OCI-LY3 (cell line): ENCODE data around the gene MBP.
A peak's percentile ranks its signal among the peaks of the same experiment; 100 is the strongest.

Source experiments
- H2AFZ ChIP-seq: fragments of 200-600, 300-600 bp; shearing (Covaris generic); 2 replicates; pipeline ENCODE4 v1.6.0; 2014; ENCODE audit warnings: antibody characterized with exemption, low read depth, low read length
- H3K27ac ChIP-seq: fragments of 200-600, 300-600 bp; sonication (generic); 2 replicates; pipeline ENCODE4 v1.5.1; 2014; ENCODE audit warnings: mild to moderate bottlenecking, low read length, moderate library complexity, mixed read lengths
- H3K27me3 ChIP-seq: fragments of 200-600, 300-600 bp; sonication (generic); 2 replicates; pipeline ENCODE4 v1.6.1; 2014; ENCODE audit warnings: low read depth, low read length, mixed read lengths
- H3K36me3 ChIP-seq: fragments of 200-600, 300-600 bp; sonication (generic); replicated peaks from 2 replicates; pipeline ENCODE3; 2014; ENCODE audit warnings: low read depth, low read length, mixed read lengths
- H3K4me1 ChIP-seq: fragments of 300-600, 200-600 bp; sonication (generic); 2 replicates; pipeline ENCODE4 v1.6.1; 2014; ENCODE audit warnings: low read length, mixed read lengths
- H3K4me2 ChIP-seq: fragments of 200-600, 300-600 bp; sonication (generic); 2 replicates; pipeline ENCODE4 v1.6.1; 2014; ENCODE audit warnings: low read length, mixed read lengths
- H3K4me3 ChIP-seq: fragments of 300-600, 200-600 bp; sonication (generic); 2 replicates; pipeline ENCODE4 v1.5.1; 2014; ENCODE audit warnings: antibody characterized with exemption, mild to moderate bottlenecking, low read length, moderate library complexity
- H3K79me2 ChIP-seq: fragments of 300-600, 200-600 bp; shearing (Covaris generic); 2 replicates; pipeline ENCODE4 v1.6.1; 2014; ENCODE audit warnings: mild to moderate bottlenecking, low read length, mixed read lengths
- H3K9ac ChIP-seq: fragments of 300-600, 200-600 bp; shearing (Covaris generic); 2 replicates; pipeline ENCODE4 v1.6.0; 2014; ENCODE audit warnings: mild to moderate bottlenecking, low read length, moderate library complexity
- H3K9me3 ChIP-seq: fragments of 200-600, 300-600 bp; shearing (Covaris generic); 2 replicates; pipeline ENCODE4 v1.6.1; 2014; ENCODE audit warnings: low read length, mixed read lengths; ENCODE audit not compliant: insufficient read depth
- H4K20me1 ChIP-seq: fragments of 200-600, 300-600 bp; sonication (generic); 2 replicates; pipeline ENCODE4 v1.6.1; 2016; ENCODE audit warnings: low read length, mixed read lengths; ENCODE audit not compliant: insufficient read depth
- CTCF ChIP-seq: fragments of 200-600, 300-600 bp; sonication (generic); IDR thresholded peaks from 2 replicates; pipeline ENCODE4 v1.5.1; 2014; ENCODE audit warnings: antibody characterized with exemption, low read length, low read depth
- EZH2phosphoT487 ChIP-seq: fragments of 200-600 bp; shearing (Covaris generic); IDR thresholded peaks from 2 replicates; pipeline ENCODE4 v1.6.1; 2018; ENCODE audit warnings: antibody characterized with exemption, mixed run types, low read depth

The MBP gene

GRCh38 chr18:77058290-77058835, 74.2 kb downstream of the MBP start:
- Histone ChIP-seq H3K4me2 (no peak overlapping the region), H3K27me3 (no peaks in the 10 kb centered on the region), H3K4me1 (peaks cover 67% of the 10 kb centered on the region), H3K9me3 (no peaks in the 10 kb centered on the region), H3K79me2 (peaks cover 8% of the 10 kb centered on the region; the same call in 1 of the 2 replicates), H4K20me1 (peaks cover 18% of the 10 kb centered on the region), H3K9ac (no peak overlapping the region), H3K4me3 (no peak overlapping the region), H3K36me3 (peaks cover 31% of the 10 kb centered on the region), H2AFZ (no peak overlapping the region), H3K27ac (no peak overlapping the region)
- TF ChIP-seq EZH2phosphoT487 = no peak
- TF ChIP-seq CTCF = no peak

GRCh38 chr18:77057006-77057395, 75.6 kb downstream of the MBP start:
- no peaks in the 10 kb centered on the region for H3K9me3 ChIP-seq
- H3K4me2 ChIP-seq = no peak overlapping the region
- H3K27ac ChIP-seq = no peak overlapping the region
- no peak overlapping the region for H3K9ac ChIP-seq
- no peak for TF ChIP-seq EZH2phosphoT487
- no peak for TF ChIP-seq CTCF
- peaks cover 8% of the 10 kb centered on the region; the same call in 1 of the 2 replicates for H3K79me2 ChIP-seq
- H3K36me3 ChIP-seq = peaks cover 19% of the 10 kb centered on the region
- H3K4me1 ChIP-seq = peaks cover 63% of the 10 kb centered on the region
- H2AFZ ChIP-seq = no peak overlapping the region
- no peaks in the 10 kb centered on the region for H3K27me3 ChIP-seq
- peaks cover 16% of the 10 kb centered on the region for H4K20me1 ChIP-seq
- no peak overlapping the region for H3K4me3 ChIP-seq

- TF ChIP-seq CTCF = no peak
- TF ChIP-seq EZH2phosphoT487 = no peak
- Histone ChIP-seq H3K27ac (no peak overlapping the region), H3K9ac (no peak overlapping the region)
Measured at GRCh38 chr18:77056344-77057005, 76.1 kb downstream of the MBP start.

GRCh38 chr18:77055429-77056300, 76.9 kb downstream of the MBP start:
- H3K4me2 ChIP-seq = peak overlapping the region; percentile 82
- peaks cover 8% of the 10 kb centered on the region; the same call in 1 of the 2 replicates for H3K79me2 ChIP-seq
- H3K36me3 ChIP-seq = peaks cover 7% of the 10 kb centered on the region
- H3K27ac ChIP-seq = peak overlapping the region; percentile 63
- H3K9me3 ChIP-seq = no peaks in the 10 kb centered on the region
- peak overlapping the region; percentile 66 for H3K4me3 ChIP-seq
- peaks cover 16% of the 10 kb centered on the region for H4K20me1 ChIP-seq
- H3K9ac ChIP-seq = peak overlapping the region; percentile 31
- H3K27me3 ChIP-seq = no peaks in the 10 kb centered on the region
- no peak for TF ChIP-seq EZH2phosphoT487
- no peak for TF ChIP-seq CTCF
- no peak overlapping the region for H2AFZ ChIP-seq
- H3K4me1 ChIP-seq = peaks cover 50% of the 10 kb centered on the region

More at GRCh38 chr18:77056344-77057005, 76.1 kb downstream of the MBP start:
- Histone ChIP-seq H3K4me2 (peak overlapping the region; percentile 82), H3K27me3 (no peaks in the 10 kb centered on the region), H3K79me2 (peaks cover 8% of the 10 kb centered on the region; the same call in 1 of the 2 replicates), H3K4me1 (peaks cover 58% of the 10 kb centered on the region), H3K9me3 (no peaks in the 10 kb centered on the region), H4K20me1 (peaks cover 16% of the 10 kb centered on the region), H3K4me3 (no peak overlapping the region), H2AFZ (no peak overlapping the region), H3K36me3 (peaks cover 14% of the 10 kb centered on the region)
